CD4-positive, alpha-beta T cell treated with Interleukin-4 for 1 hour (primary cell): ENCODE measurements around the gene KRT82.
"Not testable (repeated sequence)": the region's sequence is repeated elsewhere in the genome, so short reads cannot be mapped to it uniquely, and the experiment has no call there.

Source experiments
- DNase-seq, 2 donors: peaks; one replicate each; pipeline ENCODE4 v3.0.0-alpha.2; 2020 to 2022

KRT82 gene

DNA sequence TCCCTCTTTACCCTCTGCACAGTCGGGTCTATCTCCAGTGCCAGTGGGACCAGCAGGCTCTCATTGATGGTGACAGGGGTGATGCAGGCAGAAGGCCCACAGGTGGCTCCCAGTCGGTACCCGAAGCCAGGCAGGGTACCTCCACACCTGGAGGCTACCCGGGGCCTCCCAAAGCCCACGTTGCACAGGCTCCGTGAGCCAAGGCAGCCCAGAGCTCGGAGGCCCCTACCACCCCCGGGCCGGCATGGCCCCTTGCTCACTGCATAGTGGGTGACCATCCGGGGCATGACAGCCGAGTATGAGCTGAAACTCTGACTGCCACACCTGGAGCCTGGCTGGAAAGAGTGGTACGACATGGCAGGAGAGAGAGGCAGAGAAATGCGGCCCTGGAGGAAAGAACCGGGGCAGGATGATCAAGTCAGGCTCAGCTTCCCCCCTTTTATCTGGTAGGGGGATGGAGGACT lies at the start of gene KRT82:
Gene KRT82, minus strand, starts transcription at position 414 of the 464 bp plus-strand sequence. Its CDS starts 58 bp downstream, at position 356.
- DNase-seq, result no peak

DNA sequence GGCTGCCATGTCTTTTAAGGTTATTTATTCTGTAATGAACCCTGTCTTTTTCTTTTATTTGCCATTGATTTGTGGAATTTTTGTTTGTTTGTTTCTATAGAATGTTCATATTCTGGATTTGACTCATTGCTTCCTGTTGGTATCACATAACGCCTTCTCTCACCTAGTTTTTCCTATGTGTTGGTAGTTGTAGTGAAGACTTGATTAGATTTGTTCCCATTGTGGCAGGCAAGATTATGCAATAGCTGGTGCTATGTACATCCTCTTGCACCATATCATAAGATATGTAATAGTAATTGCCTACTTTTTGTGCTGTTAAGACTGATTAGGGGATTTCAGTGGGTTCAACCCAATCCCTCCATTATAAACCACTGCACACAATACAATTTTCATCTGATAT lies 49.7 kb upstream of the KRT82 start:
- no peak for DNase-seq

DNA sequence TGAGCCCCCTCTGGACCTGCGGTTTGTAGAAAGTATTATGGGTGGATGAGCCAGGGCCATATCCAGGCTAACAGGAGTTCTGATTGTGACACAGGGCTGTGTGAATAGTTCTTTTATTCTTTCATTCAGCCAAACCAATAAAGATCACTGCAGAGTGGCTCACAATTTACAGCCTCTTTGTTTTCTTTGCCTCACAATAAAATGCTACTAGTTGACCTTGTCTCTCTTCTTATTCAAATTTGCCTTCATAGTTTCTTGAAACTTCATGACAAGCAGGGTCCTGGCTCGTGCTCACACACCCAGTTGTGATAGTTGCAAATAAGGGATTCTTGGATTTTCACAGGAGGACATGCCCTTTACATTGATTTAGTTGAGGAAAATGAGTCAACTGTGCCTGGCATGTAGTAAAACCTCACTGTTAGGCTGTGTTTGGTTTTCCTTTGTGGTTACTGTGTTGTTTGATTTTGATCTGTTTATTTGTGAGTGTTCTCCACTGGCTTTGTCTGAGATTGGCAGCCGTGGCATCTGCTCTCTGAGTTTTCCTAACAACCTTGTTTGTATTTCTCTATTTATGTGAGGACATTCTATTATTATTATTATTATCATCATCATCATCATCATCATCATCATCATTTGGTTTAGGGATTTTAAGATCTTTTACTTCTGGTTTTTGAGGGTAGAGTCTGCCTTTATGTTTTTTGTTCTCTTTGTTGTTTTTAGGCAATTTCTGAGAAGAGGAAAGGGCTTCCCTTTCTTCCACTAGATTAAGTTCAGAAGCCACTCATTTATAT lies 48.5 kb upstream of the KRT82 start:
- DNase-seq, result no peak

DNA sequence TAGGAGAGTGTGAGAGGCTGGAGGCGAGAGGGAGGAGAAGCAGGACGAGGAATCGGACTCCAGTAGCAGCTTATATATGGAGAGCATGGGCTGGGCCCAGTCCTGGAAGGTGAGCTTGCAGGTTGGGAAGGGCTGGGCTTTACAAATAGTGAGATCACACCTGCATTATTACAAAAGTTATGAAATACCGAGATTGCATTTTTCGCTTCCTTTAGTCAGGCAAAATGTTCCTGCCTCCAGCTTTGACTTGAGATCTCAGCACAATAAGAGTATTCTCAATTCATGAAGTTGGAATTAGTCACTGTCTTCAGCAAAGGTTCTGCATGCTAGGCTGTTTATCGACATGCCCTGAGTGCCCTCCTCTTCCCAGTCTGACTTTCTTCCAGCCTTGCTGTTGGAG lies 46.0 kb upstream of the KRT82 start, which contains the start of gene KRT6B:
Gene KRT6B, minus strand, starts transcription at position 46 of the 400 bp plus-strand sequence. CDS start 68 bp downstream, outside the sequence.
- no peak for DNase-seq

DNA sequence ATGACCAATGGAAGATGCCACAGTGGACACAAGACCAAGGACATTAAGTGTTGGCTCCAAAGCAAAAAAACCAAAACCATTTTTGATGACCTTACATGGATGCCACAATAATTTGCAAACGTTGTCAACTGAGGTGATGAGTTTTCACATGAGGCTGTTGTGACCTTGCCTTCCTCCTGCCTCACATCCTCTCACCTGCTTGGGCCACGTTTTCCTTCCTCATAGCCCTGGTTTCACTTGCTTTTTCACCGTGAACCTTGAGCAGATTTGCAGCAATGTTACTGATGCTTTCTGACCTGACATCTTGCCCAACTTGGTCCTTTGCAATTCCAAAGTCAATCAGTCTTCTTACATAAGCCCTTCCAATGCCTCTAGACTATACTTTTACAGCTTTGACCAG lies 42.1 kb upstream of the KRT82 start:
- no peak for DNase-seq

DNA sequence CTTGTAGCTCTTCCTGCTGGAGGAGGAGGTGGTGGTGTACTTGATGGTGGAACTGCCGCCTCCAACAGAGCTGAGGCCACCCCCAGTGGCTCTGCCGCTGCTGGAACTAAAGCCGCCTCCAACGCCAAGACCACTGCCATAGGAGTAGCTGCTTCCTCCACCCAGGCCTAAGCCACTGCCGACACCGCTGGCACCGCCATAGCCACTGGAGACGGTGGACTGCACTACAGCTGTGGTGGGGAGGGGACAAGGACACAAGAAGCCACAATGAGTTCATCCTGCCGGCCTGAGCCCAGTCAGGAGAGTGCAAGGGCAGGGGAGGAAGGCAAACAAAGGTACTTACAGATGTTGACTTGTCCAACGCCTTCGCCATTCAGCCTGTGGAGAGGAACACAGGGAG lies 41.1 kb upstream of the KRT82 start:
- not testable (repeated sequence) for DNase-seq

DNA sequence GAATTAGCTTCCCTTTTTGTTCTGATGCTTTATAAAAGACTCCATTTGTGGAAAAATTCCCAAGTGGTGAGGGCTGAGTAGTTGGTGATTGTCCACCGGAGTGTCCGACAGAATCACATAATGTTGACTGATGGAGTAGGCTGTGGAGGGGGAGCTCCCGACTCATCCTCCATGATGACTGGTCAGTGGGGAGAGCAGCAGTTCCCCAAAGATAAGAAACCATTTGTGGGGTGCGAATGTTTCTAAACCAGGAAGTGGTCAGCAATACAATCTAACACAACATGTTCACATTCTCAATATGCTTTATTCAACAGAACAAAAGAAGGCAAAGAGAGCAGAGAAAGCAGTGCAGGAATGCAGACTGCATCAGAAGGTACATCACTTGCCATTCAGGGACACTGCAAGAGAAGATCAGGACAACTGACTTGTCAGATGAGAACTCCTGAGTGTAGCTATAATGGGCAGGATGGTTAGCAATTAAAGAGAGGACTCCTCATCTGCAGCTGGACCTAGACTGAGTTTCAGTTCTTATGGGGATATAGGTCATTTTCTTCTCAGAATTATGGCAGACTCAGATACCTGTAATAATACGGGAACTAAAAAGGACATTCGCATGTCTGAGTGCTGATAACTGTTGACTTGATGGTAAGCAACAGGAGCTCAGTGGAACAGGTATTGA lies 40.4 kb upstream of the KRT82 start:
- no peak for DNase-seq

DNA sequence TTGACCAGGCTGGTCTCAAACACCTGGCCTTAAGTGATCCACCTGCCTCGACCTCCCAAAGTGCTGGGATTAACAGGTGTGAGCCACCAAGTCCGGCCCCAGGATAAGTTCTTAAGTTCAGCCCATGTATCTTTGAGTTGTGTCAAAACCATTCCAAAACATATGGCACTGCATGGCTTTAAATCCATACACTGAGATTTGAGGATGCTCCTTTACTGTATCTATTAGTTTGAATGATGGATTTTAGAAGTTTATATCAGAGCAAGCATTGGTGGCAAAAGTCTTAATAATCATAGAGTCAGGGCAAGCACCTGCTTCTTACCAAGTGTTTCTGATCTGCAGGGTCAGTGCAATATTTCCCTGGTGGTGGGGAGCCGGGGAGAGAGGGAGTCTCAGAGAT lies 39.7 kb upstream of the KRT82 start:
- no peak for DNase-seq

DNA sequence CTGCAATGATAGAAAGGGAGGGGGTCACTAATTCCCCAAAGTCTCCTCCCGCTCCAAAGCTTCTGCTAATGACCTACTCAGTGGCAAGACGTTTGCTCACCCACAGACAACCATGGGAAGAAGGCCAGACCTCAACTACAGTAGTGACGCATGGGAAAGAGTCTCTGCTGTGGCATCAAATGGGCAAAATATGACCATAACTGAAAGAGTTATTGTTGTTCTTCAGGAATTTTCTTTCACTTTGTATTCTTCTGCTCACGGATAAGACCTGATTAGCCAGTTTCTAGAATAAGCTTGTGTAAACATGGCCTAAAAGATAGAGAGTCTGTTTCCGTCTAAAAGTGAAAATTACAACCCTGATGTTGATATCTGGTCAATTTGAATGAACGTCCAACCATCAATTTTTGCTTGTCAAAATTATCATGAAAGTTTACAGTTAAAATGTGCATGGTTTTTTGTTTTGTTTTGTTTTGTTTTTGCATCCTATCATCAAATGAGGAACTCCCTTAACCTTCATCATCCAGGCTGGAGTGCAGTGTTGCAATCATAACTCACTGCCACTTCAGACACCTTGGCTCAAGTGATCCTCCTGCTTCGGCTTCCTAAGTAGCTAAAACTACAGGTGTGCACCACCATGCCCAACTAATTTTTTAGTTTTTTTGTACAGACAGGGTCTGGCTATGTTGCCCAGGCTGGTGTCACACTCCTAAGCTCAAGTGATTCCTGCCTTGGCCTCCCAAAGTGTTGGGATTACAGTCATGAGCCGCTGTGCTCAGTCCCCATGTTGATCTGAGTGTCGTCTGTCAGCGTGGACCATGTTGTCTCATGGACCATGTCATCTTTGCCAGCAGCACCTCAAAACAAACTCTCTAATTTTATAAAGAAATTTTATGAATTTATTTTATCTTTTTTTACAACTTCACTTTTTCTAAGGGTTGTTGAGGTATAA lies 38.8 kb upstream of the KRT82 start:
- DNase-seq, result no peak

DNA sequence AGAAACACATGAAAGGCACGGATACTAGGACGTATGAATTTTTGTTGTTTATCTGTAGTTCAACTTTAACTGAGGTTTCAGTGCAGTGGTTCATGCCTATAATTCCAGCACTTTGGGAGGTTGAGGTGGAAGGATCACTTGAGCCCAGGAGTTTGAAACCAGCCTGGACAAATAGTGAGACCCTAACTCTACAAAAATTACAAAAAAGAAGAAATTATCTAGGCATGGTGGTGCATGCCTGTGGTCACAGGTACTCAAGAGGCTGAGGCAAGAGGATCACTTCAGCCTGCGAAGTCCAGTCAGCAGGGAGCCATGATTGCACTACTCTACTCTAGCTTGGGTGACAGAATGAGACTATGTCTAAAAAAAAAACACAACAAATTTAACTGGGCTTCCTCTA lies 37.8 kb upstream of the KRT82 start:
- no peak for DNase-seq

DNA sequence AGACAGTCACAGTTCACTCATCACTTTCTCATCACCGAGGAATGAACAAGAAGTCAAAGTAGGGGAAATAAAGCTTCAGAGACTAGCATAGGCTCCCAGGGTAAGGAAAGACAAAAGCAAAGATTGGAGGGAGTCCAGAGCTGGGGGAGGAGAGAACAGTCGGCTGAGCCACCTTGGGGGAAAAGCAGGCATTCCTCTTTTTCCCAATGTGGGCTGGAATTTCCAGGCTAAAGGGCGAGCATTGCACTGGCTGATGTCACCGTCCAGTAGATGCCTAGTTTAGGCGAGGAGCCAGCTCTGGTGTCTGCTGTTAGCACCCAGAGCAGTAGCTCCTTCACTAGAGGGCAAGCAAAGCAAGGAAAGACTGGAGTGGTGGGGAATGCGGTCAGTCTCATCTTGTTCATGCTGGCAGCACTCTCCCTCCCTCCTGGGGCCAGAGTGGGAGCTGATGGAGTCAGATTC lies 36.5 kb upstream of the KRT82 start:
- DNase-seq, result no peak

DNA sequence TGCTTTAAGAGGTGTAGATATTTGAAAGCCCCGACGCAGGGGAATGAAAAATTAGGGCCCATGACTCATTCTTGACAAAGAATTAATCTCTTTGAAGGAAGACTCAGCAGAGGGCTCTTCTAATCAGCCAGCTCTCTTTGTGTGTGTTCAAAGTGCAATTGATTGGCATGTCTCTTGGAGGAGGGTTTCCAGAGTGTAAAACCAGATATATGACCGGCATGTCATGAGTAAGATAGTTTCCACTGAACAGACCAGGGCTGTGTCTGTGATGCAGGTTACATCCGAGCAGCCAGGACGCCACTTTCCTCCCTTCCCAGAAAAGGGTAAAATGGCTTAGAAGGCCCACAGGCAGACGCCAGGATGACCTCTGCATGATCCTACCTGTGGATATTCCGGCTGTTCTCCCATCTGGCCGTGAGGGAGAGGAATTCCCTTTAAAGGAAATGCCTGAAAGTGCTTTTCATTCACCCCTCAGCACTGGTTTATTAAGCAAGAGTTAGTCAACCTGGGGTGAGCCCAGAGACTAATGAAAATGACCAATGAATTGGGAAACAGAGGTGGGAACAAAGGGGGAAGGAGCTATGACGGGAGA lies 35.3 kb upstream of the KRT82 start:
- DNase-seq, result no peak

DNA sequence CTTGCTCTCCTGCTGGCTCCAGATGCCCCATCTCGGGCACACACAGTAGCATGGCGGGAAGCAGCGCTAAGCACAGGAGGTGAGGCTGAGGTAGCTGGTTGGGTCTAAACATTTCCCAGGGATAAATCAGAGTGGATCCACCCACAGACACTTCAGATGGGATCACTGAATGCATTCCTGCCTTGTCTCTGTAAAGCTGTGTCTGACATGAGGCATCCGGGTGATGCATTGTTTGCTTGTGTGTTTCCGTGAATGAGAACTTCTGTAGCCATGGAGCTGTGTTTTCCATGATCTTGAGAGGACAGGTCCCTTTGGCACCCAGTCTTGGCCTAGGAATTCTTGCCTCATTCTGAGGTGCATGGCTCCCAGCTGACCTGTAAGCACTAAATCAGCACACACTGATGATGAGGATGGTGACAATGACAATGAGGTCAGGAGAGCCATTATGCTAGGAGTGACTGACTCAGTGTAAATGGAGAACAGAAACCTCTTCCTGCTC lies 34.7 kb upstream of the KRT82 start:
- DNase-seq, result no peak

DNA sequence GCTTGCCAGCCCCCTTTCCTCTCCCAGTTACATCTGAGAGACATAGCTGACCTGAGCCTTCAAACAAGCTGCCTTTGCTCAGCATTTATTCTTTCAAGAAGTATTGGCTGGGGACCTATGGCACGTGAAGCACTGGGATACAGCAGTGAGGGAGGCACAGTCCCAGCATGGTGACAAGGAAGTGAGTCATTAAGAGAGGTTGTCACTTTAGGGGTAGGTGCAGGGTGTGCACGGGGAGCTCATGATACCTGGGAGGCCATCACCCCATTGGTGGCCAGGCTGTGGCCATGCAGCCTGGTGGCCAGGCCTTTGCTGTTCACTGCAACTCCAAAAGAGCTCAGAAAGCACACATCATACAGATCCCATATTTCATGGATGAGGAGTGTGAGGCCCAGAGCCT lies 33.7 kb upstream of the KRT82 start:
- DNase-seq, result no peak

DNA sequence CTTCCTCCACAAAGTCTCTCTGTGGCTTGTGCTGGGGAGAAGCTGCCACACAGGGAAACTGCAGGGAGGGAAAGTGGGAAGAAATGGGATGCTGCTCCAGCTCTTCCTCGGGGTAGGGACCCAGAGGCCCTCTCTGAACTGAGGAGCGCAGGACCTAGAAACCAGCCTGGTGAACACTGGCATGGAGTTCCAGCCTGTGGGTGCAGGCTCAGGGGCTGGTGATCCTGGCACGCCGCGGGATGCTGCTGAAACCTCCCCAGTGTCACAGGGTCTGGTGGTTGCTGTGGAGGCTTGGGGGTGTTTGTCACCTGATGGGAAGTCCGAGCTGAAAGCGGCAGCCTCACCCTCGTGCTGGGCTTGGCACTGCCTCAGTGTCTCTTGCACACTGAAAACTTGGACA lies 33.3 kb upstream of the KRT82 start:
- DNase-seq, result no peak

DNA sequence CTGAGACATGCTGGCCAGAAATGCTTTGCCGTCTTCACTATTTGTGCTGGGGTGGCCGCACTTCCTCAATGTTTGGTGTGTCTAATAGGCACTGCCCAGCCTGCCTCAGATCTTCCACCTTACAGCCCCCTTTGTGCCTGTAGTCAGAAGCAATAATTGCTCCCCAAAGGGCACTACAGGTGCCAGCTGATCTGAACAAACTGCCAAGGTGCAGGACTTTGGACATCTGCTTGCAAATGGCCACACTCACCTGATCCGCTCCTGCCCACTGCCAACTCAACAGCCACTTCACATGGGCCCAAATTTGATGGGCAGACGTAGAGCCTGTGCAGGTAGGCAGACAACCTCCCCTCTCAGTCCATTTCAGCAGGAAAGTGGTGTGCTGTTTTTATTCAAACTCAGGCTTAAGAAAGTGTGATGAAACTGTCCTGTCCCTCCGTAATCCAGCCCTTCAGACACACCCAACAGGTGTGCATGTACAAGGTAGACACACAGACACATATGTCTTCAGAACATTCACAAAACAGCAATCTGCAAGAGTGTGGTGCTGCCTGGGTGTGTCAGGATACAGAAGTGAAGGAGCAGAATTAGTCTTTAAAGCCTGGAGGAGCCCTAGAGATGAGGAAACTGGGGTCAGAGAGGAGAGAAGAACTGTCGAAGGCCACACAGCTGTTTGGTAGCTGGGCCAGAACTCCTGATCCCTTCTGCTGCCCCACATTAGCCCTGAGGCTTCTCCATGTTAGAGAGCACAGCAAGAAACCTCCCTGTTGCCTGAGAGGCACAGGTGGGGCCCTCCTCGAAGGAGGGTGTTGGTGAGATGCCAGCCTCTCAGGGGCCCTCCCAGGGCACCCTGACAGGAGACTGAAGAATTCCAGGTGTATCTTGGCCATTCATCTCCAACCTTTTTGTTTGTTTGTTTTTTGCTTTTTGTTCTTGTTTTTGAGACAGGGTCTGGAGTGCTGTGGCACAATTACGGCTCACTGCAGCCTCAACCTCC lies 32.5 kb upstream of the KRT82 start:
- no peak for DNase-seq

DNA sequence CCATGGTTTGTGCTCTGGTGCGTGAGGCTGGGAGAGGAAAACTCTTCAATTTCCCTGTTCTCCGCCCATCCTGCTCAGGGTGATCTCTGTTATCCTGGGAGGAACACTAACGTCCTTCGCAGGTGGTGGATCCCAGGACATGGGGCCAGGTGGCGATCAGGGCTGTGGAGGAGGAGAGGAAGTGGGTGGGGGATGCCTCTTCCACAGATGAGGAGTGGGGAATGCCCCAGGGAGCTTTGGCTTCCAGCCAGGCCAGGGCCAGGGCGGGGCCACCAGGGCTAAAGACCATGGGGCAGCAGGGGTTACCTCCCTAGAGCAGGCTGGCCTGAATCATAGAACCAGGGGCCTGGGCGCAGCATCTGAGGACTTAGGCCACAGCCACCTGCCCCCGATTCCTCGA lies 31.4 kb upstream of the KRT82 start:
- DNase-seq, result no peak

DNA sequence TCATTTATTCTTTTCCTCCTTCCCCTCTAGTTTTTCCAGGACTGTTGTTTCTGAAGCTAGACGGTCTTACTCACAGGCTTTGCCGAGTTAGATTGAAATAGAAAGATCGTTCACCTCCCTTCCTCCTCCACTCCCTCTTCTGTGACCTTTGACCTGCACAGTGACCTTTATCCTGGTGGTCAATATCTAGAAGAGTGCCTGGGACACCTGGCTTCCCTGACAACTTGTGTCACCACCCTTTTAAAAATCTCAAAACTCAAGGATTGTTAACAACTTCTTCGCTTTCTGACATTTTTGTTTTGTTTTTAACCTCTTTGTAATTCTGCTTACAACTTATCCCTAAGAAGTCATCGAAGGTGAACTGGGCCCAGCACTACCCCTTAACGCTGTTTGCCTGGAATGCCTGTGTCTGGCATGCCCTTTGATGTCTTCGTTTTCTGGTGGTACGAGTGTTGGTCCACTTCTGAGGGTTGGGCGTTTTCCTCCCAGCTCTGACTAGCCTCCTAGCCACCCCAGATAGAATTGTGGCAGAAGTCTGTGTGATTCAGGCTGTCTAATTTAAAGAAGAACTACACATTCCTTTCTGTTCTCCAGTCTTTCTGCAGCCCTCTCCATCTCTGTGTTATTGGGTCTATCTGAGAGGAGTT lies 30.8 kb upstream of the KRT82 start:
- DNase-seq, result no peak

DNA sequence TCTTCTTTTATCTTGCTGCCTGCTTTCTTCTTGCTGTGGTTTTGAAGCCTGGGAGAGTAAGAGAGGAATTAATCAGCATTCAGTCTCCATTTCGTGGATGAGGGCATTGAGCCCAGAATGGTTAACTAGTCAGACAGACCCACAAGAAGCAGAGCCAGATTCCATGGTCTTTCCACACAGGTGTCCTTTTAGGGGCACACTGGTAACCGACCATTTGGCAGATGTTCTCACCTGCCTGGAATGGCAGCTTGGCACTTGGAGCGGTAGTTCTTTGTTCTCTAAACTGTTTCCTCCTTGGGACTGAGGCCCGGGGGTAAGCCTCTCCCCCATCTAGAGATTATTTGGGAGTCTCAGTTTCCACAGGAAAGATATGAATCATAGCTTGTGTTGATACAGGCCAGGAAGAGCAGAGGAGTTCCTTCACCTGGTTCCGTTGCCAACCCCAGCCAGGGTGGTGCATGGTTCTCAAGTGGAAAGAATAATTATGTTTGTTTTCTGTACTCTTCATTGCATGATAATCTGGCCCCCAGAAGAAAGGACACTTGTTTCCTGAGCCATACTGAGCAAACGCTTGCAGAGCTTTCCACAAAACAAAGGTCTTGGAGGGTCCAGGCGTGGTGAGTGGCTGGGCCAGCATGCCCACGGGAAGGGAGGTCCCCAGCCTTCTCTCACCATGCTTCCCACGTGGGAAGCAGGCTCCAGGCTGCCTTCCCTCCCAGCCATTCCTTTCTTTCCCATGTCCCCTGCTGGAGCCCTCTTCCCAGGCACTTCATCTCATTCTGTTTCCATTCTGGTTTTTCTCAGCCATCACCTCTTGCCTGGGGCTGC lies 30.1 kb upstream of the KRT82 start:
- DNase-seq, result no peak

DNA sequence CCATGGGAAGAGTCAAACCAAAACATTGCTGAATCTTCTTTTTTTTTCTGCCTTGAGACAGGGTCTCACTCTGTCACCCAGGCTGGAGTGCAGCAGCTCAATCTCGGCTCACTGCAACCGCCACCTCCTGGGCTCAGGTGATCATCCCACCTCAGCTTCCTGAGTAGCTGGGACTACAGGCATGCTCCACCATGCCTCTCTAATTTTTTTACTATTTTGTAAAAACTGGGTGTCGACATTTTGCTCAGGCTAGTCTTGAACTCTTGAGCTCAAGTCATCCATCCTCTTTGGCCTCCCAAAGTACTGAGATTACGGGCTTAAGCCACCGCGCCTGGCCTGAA lies 29.5 kb upstream of the KRT82 start:
- no peak for DNase-seq
